Muscle of arm (tissue), 14 donors: ENCODE measurements around the gene TBX2. TPM values are rescaled to one million over a fixed set of nuclear protein-coding genes. Genes with fewer than 3 reads are reported as not detected.
"Not testable (repeated sequence)": the region's sequence is repeated elsewhere in the genome, so short reads cannot be mapped to it uniquely, and the experiment has no call there.

Experiments used
- DNase-seq: peaks from one replicate; pipeline ENCODE4 v3.0.0-alpha.2; 2013
- long read RNA-seq, 11 donors: transcript quantifications; one replicate each; lab custom pipeline, GENCODE V29; 2026
- polyA plus RNA-seq, 12 donors: library from polyadenylated mRNA; unstranded; fragments of 120-200 nt; gene quantifications; one replicate each; pipeline ENCODE4 v1.2.1, GENCODE V29; 2013; ENCODE audit not compliant: insufficient read length in 12 of 12

TBX2 gene
- 10 to 100 TPM in 3 of 12 donors, 1 to 10 TPM in 8, not detected in 1; 6.1 to 11.7 (median 8.0) TPM for polyA plus RNA-seq
- long read RNA-seq, donor 1: 0 reads
- long read RNA-seq, donor 2, full-length matches to known transcripts: 2 of 2 reads
- long read RNA-seq, donor 2, partial matches to known transcripts: 0 of 2 reads
- long read RNA-seq, donor 2, other reads (novel, unspliced or antisense): 0 of 2 reads
- long read RNA-seq, donor 3, partial matches to known transcripts: 0 of 1 reads
- long read RNA-seq, donor 3, other reads (novel, unspliced or antisense): 0 of 1 reads
- long read RNA-seq, donor 4, partial matches to known transcripts: 0 of 1 reads
- long read RNA-seq, donor 4, other reads (novel, unspliced or antisense): 0 of 1 reads
- long read RNA-seq, donor 5, partial matches to known transcripts: 0 of 3 reads
- long read RNA-seq, donor 5, other reads (novel, unspliced or antisense): 0 of 3 reads
- long read RNA-seq, donor 6, partial matches to known transcripts: 0 of 1 reads
- long read RNA-seq, donor 6, other reads (novel, unspliced or antisense): 0 of 1 reads
- long read RNA-seq, donor 7, partial matches to known transcripts: 0 of 1 reads
- long read RNA-seq, donor 7, other reads (novel, unspliced or antisense): 0 of 1 reads
- long read RNA-seq, donor 8, transcript TBX2-201 (7 exons, 3,339 nt): major isoform, 6 of 6 reads
- long read RNA-seq, donor 8, partial matches to known transcripts: 0 of 6 reads
- long read RNA-seq, donor 8, other reads (novel, unspliced or antisense): 0 of 6 reads
- long read RNA-seq, donor 9: 0 reads
- long read RNA-seq, donor 10, partial matches to known transcripts: 0 of 4 reads
- long read RNA-seq, donor 10, other reads (novel, unspliced or antisense): 0 of 4 reads
- long read RNA-seq, donor 11, partial matches to known transcripts: 0 of 1 reads
- long read RNA-seq, donor 11, other reads (novel, unspliced or antisense): 0 of 1 reads

GRCh38 chr17:61399131-61400065 is at the start of gene TBX2:
Gene TBX2, plus strand, starts transcription at chr17:61399843. Its CDS starts 334 bp downstream, at chr17:61400177.
- DNase-seq: peak; percentile 75

GRCh38 chr17:61351745-61352407 is 47.8 kb upstream of the TBX2 start:
- no peak for DNase-seq

- no peak for DNase-seq
Observed at GRCh38 chr17:61352408-61352770, 47.3 kb upstream of the TBX2 start.

- no peak for DNase-seq
Observed at GRCh38 chr17:61352781-61353491, 46.7 kb upstream of the TBX2 start.

GRCh38 chr17:61353615-61354014 is 46.0 kb upstream of the TBX2 start:
- DNase-seq: no peak

- no peak for DNase-seq
Observed at GRCh38 chr17:61354895-61355874, 44.5 kb upstream of the TBX2 start.

GRCh38 chr17:61357061-61357460 is 42.6 kb upstream of the TBX2 start:
- not testable (repeated sequence) for DNase-seq

- DNase-seq: not testable (repeated sequence)
Observed at GRCh38 chr17:61359513-61359912, 40.1 kb upstream of the TBX2 start.

GRCh38 chr17:61360318-61360943 is 39.2 kb upstream of the TBX2 start:
- no peak for DNase-seq

GRCh38 chr17:61361084-61361483 is 38.6 kb upstream of the TBX2 start:
- DNase-seq: no peak

GRCh38 chr17:61362396-61362795 is 37.2 kb upstream of the TBX2 start:
- DNase-seq: no peak

GRCh38 chr17:61362852-61363600 is 36.6 kb upstream of the TBX2 start:
- DNase-seq: no peak

- DNase-seq: no peak
Observed at GRCh38 chr17:61363601-61364462, 35.8 kb upstream of the TBX2 start.

GRCh38 chr17:61364463-61364846 is 35.2 kb upstream of the TBX2 start:
- no peak for DNase-seq

GRCh38 chr17:61366076-61366714 is 33.4 kb upstream of the TBX2 start:
- DNase-seq: no peak

GRCh38 chr17:61366715-61367413 is 32.8 kb upstream of the TBX2 start:
- no peak for DNase-seq
